OCI-LY7 (cell line): Measurements from ENCODE around the gene PIEZO1. TPM values are rescaled to one million over a fixed set of nuclear protein-coding genes. Genes with fewer than 3 reads are reported as not detected.

Experiments used
- BruUV-seq: library from RNA; stranded (reverse); fragments of 400-500 nt; replicated peaks from 2 replicates; lab custom pipeline; 2021; lab: Mats Ljungman, UMichigan
- CTCF ChIA-PET: fragments of 300-600 bp; sonication (Branson Sonifier 250); formaldehyde crosslinking; loops from one replicate; lab custom pipeline; 2022; ENCODE audit warnings: antibody characterized with exemption; ENCODE audit not compliant: unreplicated experiment; lab: Charles Lee
- POLR2A ChIA-PET: fragments of 300-600 bp; sonication (Branson Sonifier 250); formaldehyde crosslinking; loops from one replicate; lab custom pipeline; 2022; ENCODE audit warnings: antibody characterized with exemption; lab: Charles Lee
- DNase-seq: peaks from one replicate; pipeline ENCODE4 v3.0.0-alpha.2; 2015; ENCODE audit warnings: low spot score
- H2AFZ ChIP-seq: fragments of 200-600 bp; sonication (generic), shearing (Covaris generic); 2 replicates; pipeline ENCODE4 v1.6.1; 2014; ENCODE audit warnings: mild to moderate bottlenecking, antibody characterized with exemption, low read length, moderate library complexity
- H3K27ac ChIP-seq: fragments of 200-600 bp; sonication (generic); 2 replicates; pipeline ENCODE4 v1.5.1; 2014; ENCODE audit warnings: mixed run types, low read depth, mild to moderate bottlenecking, moderate library complexity, low read length, inconsistent platforms; ENCODE audit not compliant: poor library complexity, severe bottlenecking
- H3K36me3 ChIP-seq: fragments of 200-600 bp; sonication (generic); 2 replicates; pipeline ENCODE4 v1.6.1; 2014; ENCODE audit warnings: mild to moderate bottlenecking, antibody characterized with exemption, low read length, moderate library complexity, mixed read lengths; ENCODE audit not compliant: insufficient read depth
- H3K4me1 ChIP-seq: fragments of 200-600 bp; sonication (generic); 2 replicates; pipeline ENCODE4 v1.5.1; 2014; ENCODE audit warnings: mild to moderate bottlenecking, low read length; ENCODE audit not compliant: insufficient read depth, poor library complexity, severe bottlenecking
- H3K4me2 ChIP-seq: fragments of 200-600 bp; sonication (generic); 2 replicates; pipeline ENCODE4 v1.6.1; 2014; ENCODE audit warnings: mild to moderate bottlenecking, low read length
- H3K4me3 ChIP-seq: fragments of 200-600 bp; sonication (generic); 2 replicates; pipeline ENCODE4 v1.5.1; 2014; ENCODE audit warnings: mild to moderate bottlenecking, low read depth, low read length; ENCODE audit not compliant: poor library complexity, severe bottlenecking
- H3K79me2 ChIP-seq: fragments of 200-600 bp; sonication (generic); 2 replicates; pipeline ENCODE4 v1.6.1; 2016; ENCODE audit warnings: low read depth, mild to moderate bottlenecking, low read length, moderate library complexity, mixed read lengths; ENCODE audit not compliant: insufficient read depth
- H3K9me2 ChIP-seq: fragments of 200-600 bp; sonication (generic); 2 replicates; pipeline ENCODE4 v1.6.1; 2016; ENCODE audit warnings: mild to moderate bottlenecking, low read length, mixed read lengths; ENCODE audit not compliant: insufficient read depth
- H3K9me3 ChIP-seq: fragments of 200-600 bp; sonication (generic); 2 replicates; pipeline ENCODE4 v1.6.1; 2014; ENCODE audit warnings: mild to moderate bottlenecking, mixed run types, low read length, mixed read lengths
- H4K20me1 ChIP-seq: fragments of 200-600 bp; sonication (generic); 2 replicates; pipeline ENCODE4 v1.6.1; 2014; ENCODE audit warnings: mild to moderate bottlenecking, antibody characterized with exemption, low read length, moderate library complexity, mixed read lengths; ENCODE audit not compliant: insufficient read depth
- CTCF ChIP-seq: fragments of 200-600 bp; sonication (generic); conservative IDR thresholded peaks from 2 replicates; pipeline ENCODE4 v1.5.1; 2014; ENCODE audit warnings: mild to moderate bottlenecking, antibody characterized with exemption, low read length, moderate library complexity, mixed read lengths
- EZH2phosphoT487 ChIP-seq: fragments of 200-600 bp; sonication (generic); IDR thresholded peaks from 2 replicates; pipeline ENCODE4 v1.6.1; 2018; ENCODE audit warnings: low read depth, borderline replicate concordance, mild to moderate bottlenecking, mixed run types, antibody characterized with exemption, low read length, moderate library complexity, mixed read lengths
- intact Hi-C: fragments of 100-400 bp; cut with micrococcal nuclease; formaldehyde crosslinking; loops from one replicate; pipeline ENCODE4 v1.10.0; 2022; ENCODE audit not compliant: unreplicated experiment
- total RNA-seq, 2 experiments: library from RNA; depleted of rRNA in 1 of 2; stranded (reverse); fragments of >200 nt in 1 of 2; shearing (Covaris generic) in 1 of 2; gene quantifications; 2 replicates each; pipeline ENCODE4 v1.2.3, GENCODE V29; 2014 to 2022

PIEZO1 gene
- total RNA-seq, 2 experiments from 2014 or later = 144 to 154 TPM

GRCh38 chr16:88716601-88717001, 68.4 kb downstream of the PIEZO1 start:
- DNase-seq = no peak
- Histone ChIP-seq H3K27ac (no peak overlapping the region), H4K20me1 (no peaks in the 10 kb centered on the region), H3K4me3 (no peak overlapping the region), H3K9me3 (no peaks in the 10 kb centered on the region), H2AFZ (no peak overlapping the region), H3K36me3 (peaks cover 84% of the 10 kb centered on the region), H3K79me2 (no peaks in the 10 kb centered on the region), H3K4me2 (no peak overlapping the region), H3K4me1 (no peaks in the 10 kb centered on the region), H3K9me2 (no peaks in the 10 kb centered on the region)
- no TSS peak for BruUV-seq
- POLR2A ChIA-PET = no interaction called here
- CTCF ChIA-PET = no interaction called here
- TF ChIP-seq EZH2phosphoT487 (no peak), CTCF (no peak)
- intact Hi-C loops = no loop called here

GRCh38 chr16:88716201-88716600, 68.8 kb downstream of the PIEZO1 start:
- no TSS peak for BruUV-seq
- intact Hi-C loops = no loop called here
- Histone ChIP-seq H3K27ac (no peak overlapping the region), H3K4me3 (no peak overlapping the region), H3K36me3 (peaks cover 80% of the 10 kb centered on the region), H3K9me2 (no peaks in the 10 kb centered on the region), H3K4me1 (no peaks in the 10 kb centered on the region), H3K79me2 (no peaks in the 10 kb centered on the region), H3K9me3 (no peaks in the 10 kb centered on the region), H4K20me1 (no peaks in the 10 kb centered on the region), H2AFZ (no peak overlapping the region), H3K4me2 (no peak overlapping the region)
- ChIA-PET CTCF (no interaction called here), POLR2A (no interaction called here)
- TF ChIP-seq CTCF (no peak), EZH2phosphoT487 (no peak)
- DNase-seq = no peak

- no peaks in the 10 kb centered on the region for H3K79me2 ChIP-seq
- H3K9me2 ChIP-seq = no peaks in the 10 kb centered on the region
- peaks cover 77% of the 10 kb centered on the region for H3K36me3 ChIP-seq
- H3K27ac ChIP-seq = no peak overlapping the region
- H3K4me1 ChIP-seq = no peaks in the 10 kb centered on the region
- H3K4me2 ChIP-seq = no peak overlapping the region
- DNase-seq = no peak
- H4K20me1 ChIP-seq = no peaks in the 10 kb centered on the region
- CTCF ChIA-PET = no interaction called here
- BruUV-seq = no TSS peak
- no peak overlapping the region for H2AFZ ChIP-seq
- POLR2A ChIA-PET = no interaction called here
- TF ChIP-seq CTCF (no peak), EZH2phosphoT487 (no peak)
- no peak overlapping the region for H3K4me3 ChIP-seq
- intact Hi-C loops = no loop called here
- H3K9me3 ChIP-seq = no peaks in the 10 kb centered on the region
Observed at GRCh38 chr16:88715312-88716190, 69.5 kb downstream of the PIEZO1 start.
